Fibroblast of upper back skin (primary cell): ENCODE data around the gene DUOXA2.

Experiments
- DNase-seq: peaks from one replicate; pipeline ENCODE4 v3.0.0-alpha.2; 2013

DUOXA2 gene

DNA sequence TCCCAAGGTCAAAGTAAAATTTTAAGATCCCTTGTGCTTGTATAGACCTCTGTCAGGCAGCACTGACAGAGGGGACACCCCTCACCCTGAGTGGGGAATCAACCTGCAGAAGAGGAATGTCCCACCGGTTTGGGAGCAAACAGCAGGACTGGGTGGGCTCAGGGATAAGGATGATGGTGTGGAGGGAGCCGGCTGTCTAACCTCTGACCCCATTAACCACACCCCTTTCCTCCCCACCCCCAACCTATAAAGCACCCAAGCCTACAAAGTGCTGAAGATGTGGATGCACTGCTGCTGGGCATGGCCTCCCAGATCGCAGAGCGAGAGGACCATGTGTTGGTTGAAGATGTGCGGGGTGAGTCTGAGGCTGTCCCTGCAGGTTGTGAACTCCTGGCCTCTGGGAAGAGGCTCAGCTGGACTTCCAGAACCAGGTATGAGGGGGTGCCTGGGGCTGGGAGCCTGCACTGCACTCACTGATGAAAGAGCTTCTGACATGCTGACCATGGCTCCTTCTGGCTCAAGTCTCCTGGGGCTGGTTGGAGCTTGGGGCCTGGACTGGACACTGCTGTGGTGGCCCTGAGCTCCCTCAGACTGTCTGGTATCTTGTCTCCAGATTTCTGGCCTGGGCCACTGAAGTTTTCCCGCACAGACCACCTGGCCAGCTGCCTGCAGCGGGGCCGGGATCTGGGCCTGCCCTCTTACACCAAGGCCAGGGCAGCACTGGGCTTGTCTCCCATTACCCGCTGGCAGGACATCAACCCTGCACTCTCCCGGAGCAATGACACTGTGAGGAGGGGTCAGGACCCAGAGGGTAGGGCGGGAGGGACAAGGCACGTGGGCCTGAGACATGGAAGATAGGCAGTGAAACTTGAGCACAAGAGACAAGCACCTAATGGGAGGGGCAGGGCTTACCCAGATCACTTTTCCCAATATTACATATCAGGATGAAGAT, 25.0 kb downstream of the DUOXA2 start:
- DNase-seq, result no peak

DNA sequence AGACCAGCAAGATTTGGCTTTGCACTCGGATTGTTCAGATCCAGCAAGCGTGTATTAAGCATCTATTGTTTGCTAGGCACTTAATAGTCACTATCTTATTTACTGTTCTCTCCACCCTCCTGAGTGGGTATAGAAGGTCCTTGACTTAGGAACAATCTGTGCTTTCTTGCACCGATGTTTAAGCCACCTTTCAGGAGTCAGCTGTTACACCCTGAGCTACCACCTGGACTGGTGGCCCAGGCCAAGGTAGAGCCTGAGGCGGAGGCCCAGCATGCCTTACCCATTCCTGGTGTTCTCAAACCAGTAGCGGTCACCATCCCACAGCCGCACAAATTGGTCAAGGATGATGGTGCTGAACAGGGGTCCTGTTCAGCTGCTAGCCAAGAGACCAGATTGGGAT, 25.6 kb downstream of the DUOXA2 start:
- DNase-seq, result no peak

DNA sequence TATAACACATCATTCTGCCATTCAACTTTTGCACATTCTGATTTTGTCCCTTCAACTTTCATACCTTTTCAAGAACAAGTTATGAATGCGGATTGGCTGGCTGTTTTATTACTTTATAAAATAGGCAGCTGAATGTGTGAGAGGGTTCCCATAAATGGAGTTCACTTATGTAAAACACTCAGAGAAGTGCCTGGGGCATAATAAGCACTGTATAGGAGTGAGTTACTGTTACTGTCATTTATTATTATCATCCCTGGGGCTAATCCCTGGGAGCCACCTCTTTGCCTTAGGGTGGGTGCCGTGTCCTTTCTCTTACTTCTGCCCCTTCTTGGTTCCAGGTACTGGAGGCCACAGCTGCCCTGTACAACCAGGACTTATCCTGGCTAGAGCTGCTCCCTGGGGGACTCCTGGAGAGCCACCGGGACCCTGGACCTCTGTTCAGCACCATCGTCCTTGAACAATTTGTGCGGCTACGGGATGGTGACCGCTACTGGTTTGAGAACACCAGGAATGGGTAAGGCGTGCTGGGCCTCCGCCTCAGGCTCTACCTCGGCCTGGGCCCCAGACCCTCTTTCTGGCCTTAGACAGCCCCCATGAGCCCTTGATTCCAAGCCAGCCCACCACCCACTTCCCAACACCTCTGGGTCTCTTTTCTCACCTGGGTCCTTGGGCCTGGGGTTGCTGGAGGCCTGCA, 26.6 kb downstream of the DUOXA2 start:
- no peak for DNase-seq

DNA sequence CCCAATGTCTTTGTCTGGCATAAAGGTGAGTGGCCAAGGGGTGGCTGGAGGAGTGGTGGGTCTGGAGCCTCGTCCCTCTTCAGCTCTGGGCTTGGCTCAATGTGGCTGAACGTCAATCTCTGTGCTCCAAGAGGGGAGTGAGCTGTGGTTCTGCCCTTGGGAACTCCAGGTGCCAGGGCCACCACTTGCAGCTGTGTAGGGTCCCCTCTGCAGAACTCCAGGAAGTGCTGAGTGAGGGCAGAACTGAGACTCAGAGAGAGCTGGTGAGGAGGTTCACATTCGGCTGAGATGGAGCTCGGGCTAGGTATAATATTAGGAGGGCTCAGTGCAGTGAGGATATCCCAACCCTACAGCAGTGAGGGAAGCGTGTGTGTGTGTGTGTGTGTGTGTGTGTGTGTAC, 27.3 kb downstream of the DUOXA2 start:
- DNase-seq, result no peak

DNA sequence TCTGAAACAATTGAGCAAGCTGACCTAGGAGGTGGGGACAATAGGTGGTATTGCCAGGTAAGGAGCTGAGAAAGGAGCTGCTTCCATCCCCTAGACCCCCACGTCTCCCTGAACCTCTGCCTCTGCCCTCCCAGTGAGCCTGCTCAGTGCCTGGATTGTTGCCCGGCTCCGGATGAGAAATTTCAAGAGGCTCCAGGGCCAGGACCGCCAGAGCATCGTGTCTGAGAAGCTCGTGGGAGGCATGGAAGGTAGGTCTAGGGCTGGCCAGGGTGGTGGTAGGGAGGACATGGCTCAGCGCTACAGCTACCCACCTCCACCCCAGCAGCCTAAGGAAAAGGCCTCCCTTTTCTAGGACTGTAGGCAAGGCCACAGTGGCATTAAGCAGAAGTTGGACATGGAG, 28.9 kb downstream of the DUOXA2 start:
- no peak for DNase-seq

DNA sequence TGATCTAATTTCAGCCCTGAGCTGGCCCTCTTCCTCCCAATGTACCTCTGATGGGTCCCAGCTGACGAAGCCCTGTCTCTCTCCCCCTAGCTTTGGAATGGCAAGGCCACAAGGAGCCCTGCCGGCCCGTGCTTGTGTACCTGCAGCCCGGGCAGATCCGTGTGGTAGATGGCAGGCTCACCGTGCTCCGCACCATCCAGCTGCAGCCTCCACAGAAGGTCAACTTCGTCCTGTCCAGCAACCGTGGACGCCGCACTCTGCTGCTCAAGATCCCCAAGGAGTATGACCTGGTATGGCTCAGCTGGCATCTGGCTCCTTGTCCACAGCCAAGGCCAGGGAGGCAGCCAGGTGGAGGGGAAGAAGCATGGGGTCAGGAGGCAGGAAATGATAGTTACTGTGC, 29.8 kb downstream of the DUOXA2 start:
- DNase-seq, result no peak

DNA sequence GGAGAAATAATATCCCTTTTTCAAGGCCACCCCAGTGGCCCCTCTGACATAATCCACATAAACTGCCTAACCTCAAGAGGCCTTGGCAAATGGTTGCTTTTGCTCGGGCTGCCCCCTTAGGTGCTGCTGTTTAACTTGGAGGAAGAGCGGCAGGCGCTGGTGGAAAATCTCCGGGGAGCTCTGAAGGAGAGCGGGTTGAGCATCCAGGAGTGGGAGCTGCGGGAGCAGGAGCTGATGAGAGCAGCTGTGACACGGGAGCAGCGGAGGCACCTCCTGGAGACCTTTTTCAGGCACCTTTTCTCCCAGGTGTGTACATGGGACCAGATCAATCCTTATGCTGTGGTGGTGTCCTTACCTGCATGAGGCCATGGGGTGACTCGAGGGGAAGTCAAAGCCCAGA, 30.6 kb downstream of the DUOXA2 start:
- DNase-seq, result no peak

DNA sequence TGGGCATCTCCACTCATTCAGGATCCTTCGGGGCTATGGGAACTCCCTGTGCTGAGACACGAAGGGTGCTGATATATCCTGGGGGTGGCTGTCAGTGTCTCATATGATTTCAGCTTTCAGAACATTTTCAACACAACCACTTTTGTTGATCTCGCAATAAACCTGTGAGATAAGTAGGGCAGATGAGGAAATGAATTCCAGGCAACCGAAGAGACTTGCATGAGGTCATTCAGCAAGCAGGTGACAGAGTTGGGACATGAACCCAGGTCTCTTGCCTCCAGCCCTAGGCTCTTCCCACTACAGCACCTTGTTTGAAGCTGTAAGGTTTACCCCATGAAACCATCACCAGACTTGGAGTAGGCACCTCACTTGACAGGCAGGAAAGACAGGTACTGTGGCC, 32.3 kb downstream of the DUOXA2 start:
- DNase-seq, result no peak

DNA sequence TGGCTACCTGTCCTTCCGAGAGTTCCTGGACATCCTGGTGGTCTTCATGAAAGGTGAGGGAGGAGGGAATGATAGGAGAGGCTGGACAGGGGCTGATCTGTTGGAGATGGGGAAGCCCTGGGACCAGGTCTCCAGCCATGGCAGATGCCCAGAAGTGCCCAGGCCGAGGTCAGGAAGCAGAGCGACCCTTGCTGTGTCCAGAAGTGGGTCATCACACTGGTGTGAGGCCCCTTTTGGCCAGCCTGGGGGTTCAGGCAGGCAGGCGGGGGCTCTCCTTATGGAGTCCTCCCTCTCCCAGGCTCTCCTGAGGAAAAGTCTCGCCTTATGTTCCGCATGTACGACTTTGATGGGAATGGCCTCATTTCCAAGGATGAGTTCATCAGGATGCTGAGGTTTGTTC, 33.5 kb downstream of the DUOXA2 start:
- DNase-seq, result no peak

DNA sequence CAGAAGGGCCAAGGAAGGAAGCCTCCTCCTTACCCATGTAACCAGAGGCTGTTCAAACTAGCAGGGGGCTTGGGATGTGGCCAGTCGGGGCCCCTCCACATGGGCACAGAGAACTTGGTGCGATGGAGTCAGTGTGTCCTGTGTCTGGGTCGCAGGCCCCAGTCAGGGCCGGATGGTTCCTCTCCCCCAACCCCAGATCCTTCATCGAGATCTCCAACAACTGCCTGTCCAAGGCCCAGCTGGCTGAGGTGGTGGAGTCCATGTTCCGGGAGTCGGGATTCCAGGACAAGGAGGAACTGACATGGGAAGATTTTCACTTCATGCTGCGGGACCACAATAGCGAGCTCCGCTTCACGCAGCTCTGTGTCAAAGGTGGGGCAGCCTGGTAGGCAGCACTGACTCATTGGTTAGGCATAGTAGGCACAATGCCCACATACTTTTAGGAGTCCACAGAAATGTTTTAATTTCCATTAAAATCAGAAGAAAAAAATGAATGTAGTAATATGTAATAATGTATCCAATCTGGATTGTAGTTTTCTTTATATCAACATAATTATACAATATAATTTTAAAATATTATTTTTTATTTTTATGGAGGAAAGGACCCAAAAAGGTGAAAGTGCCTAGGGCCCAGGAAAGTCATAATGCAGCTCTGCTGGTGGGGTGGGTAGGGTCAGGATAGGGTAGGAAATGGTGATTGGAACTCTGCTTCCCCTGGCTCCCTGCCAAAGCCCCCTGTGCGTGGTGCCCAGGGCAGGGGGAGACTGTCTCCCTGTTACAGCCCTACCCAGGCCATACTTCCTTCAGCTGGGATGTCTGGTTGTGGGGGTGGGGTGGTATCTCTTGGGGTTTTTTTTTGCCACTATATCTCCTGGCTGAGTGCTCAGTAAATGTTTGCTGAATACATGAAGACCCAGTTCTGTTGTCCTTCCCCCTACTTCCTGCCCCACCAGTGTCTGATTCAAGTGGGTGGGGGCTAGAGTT, 34.2 kb downstream of the DUOXA2 start:
- no peak for DNase-seq

DNA sequence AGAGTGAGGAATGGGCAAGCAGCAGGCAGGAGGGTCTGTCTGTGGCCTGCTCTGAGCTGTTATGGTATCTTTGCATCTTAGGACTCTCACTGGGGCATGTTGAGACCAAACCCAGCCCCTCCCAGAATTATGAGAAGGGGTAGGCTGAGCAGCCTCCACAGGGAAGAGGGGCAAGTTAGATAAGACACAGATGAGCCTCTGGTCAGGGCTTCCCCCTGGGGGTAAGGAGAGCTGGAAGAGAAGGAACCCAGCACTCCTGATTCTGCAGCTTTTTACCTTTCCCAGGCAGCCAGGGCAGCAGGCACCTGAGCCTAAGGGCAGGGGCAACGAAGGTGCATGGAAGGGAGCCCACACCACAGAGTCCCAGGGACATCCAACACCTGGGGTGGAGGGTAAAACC, 34.9 kb downstream of the DUOXA2 start:
- DNase-seq, result no peak

DNA sequence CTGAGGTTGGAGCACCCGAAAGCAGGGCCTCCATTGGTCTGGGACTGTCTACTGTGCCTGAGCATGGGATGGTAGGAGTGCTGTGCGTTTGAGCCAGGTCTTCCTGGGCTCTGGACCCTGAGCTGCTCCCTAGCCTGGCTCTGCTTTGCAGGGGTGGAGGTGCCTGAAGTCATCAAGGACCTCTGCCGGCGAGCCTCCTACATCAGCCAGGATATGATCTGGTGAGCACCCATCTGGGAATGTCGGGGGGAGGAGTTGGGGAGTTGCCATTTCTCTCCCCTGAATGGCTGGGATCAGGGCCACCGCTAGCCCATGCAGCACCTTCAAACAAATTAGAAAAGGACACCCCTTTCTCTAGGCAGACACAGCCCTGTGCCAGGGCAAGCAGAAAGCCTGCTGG, 36.4 kb downstream of the DUOXA2 start:
- DNase-seq, result peak; percentile 25

DNA sequence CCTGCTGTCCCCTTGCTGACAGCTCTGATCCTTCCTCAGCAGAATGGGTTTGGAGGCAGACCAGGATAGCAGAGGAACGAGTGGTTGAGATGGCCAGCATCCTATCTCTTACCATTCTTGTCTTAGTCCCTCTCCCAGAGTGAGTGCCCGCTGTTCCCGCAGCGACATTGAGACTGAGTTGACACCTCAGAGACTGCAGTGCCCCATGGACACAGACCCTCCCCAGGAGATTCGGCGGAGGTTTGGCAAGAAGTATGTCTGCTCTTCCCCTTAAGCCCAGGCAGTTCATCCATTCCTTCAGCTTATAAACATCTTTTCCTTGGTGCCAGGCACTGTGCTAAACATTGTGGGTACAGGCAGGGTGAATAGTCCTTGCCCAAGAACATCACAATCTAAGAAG, 36.9 kb downstream of the DUOXA2 start:
- DNase-seq, result no peak

DNA sequence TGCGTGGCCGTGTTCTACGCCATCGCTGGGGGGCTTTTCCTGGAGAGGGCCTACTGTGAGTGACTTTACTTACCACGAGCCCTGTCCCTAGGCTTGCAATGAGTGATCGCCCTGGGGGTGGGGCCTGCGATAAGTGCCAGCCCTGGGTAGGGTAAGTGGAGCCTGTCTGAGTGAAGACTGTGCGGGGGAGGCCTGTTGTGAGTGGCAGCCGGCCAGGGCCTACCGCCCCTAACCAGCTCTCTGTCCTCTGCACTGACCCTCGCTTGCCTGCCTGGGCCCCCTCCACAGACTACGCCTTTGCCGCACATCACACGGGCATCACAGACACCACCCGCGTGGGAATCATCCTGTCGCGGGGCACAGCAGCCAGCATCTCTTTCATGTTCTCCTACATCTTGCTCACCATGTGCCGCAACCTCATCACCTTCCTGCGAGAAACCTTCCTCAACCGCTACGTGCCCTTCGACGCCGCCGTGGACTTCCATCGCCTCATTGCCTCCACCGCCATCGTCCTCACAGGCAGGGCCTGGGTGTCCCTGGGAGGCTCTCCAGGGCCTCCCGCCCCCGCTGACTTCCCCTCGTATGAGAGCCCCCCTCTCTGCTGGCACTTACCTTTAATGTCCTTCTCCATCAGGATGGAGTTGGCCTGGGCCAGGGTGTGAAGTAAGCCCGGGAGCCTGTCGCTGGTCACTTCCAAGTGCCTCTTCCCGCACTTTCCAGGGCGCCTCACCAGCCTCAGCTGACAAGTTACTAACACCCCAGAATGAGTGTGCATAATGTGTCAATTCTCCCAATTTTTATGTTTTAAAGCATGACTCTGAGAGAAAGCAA, 38.1 kb downstream of the DUOXA2 start:
- no peak for DNase-seq

DNA sequence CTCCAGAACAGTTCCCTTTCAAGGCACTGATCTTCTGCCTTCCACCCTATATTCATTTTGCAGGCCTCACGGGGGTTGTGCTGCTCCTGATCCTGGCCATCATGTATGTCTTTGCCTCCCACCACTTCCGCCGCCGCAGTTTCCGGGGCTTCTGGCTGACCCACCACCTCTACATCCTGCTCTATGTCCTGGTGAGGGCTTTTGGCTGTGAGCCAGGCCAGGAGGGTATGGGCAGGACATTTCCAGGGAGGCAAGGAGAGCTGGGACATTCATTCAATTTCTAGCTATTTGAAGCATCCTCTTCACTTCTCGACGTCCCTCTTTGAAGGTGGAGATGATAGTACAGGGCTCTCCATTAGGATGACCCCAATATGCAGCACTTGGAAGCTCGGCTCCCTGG, 41.6 kb downstream of the DUOXA2 start:
- DNase-seq, result no peak

DNA sequence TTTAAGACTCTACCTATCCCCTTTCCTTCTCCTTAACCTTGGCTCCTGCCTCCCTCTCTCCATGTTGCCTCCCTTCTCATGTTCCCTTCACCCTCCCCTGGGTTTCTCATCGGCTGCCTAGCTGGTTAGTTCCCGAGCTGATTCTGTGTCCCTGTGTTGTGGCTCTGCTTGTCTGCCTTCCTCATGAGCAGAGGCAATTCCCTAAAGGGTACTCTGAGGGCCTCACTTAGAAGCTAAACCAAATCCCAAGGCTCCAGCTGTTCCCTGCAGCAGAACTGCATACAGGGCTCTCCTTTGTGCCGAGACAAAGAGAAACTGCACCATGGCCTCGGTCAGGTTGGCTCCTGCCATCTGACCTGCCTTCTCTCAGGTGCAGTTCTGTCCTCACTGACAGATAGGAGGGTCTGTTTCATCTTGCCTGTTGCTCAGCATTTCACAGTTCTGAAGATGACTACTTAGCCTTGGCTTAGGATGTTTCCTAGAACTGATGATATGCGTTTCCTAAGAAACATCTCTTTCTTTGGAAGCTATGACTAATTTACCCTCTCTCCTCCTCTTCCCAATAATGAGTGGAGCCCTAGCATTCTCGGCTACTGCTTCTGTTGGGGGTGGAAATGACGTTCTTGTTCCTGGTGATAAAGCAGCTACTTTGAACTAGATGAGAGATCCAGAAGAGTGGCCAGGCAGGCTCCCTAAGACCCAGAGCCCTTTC, 42.8 kb downstream of the DUOXA2 start:
- peak; percentile 67 for DNase-seq

DNA sequence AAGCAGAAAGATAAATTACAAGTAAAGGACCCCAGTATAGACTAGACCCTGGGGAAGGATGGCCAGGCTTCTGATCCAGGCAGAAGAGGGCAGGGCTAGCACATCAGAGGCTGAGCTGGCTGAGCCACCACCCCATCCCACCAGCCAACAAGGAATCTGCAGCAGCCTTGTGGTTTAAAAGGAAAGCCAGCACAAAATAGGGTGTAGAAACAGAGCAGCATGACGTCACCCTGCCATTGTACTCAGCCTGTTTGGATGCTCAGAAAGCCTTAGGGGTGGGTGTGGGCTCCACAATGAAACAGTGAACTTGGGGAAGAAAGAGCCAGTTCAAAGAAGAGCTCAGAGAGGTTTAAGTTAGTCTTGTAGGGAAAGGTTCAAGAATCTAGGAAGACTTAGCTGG, 43.8 kb downstream of the DUOXA2 start:
- DNase-seq, result peak; percentile 77

DNA sequence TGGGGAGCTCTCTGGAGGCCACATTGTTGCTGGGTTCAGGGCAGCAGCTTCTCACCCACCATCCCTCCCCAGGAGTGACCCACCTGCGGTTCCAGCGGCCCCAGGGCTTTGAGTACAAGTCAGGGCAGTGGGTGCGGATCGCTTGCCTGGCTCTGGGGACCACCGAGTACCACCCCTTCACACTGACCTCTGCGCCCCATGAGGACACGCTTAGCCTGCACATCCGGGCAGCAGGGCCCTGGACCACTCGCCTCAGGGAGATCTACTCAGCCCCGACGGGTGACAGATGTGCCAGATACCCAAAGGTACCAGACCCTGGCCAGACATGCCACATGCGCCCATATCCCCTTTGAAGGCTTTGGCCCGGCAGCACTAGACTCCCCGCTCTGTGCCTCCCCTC, 47.5 kb downstream of the DUOXA2 start:
- DNase-seq, result no peak

DNA sequence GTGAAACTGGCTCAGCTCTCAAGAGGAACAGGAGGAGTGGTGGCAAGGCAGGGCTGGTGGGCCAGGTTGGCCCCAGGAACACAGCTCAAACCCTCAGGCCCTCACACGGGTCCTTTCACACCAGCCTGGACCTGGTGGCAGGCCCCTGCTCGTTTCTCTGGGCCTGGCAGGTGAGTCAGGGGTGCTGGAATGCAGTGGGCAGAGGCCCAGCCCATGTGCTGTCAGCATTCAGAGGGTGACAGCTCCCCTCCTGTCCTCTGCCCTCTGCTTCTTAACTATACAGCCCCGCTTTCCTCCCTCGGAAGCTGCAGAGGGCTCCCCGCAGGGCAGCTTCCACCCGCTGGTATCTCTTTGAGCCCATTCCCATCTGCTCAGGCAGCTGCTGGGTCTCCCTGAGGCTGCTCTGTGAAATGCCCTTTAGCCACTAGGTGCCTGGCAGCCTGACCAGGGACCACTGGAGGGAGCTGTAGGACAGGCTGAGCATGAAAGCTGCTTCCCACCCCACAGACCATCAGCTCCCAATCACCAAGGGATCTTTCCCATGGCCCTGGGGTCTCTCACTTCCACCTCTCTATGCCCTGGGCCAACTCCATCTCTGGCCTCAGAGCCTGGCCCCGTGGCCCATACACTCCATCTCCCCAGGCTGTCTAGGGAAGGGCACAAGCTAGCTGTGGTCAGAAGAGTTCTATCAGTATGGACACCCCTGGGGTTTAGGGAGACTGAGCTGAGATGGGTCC, 48.8 kb downstream of the DUOXA2 start:
- DNase-seq, result peak; percentile 80

DNA sequence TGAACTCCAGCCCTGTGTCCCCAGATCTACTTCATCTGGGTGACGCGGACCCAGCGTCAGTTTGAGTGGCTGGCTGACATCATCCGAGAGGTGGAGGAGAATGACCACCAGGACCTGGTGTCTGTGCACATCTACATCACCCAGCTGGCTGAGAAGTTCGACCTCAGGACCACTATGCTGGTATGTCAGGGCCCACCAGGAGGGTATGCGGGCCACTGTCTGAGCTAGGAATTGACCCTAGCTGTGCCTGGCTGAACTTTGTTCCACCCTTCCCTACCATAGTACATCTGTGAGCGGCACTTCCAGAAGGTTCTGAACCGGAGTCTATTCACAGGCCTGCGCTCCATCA, 49.4 kb downstream of the DUOXA2 start:
- DNase-seq, result no peak

DNA sequence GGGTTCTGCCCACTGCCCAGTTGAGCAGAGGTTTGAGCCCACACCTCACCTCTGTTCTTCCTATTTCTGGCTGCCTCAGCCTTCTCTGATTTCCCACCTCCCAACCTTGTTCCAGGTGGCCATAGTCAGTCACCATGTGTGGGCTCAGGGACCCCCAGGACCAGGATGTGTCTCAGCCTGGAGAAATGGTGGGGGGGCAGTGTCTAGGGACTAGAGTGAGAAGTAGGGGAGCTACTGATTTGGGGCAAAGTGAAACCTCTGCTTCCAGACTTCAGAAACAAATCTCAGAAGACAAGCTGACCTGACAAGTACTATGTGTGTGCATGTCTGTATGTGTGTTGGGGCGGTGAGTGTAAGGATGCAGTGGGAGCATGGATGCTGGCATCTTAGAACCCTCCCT, 50.8 kb downstream of the DUOXA2 start:
- DNase-seq, result no peak
